OCI-LY3 (cell line): Measurements from ENCODE around the gene ATP5ME.

ENCODE experiments used
- H2AFZ ChIP-seq: fragments of 200-600, 300-600 bp; shearing (Covaris generic); 2 replicates; pipeline ENCODE4 v1.6.0; 2014; ENCODE audit warnings: antibody characterized with exemption, low read depth, low read length
- H3K27ac ChIP-seq: fragments of 200-600, 300-600 bp; sonication (generic); 2 replicates; pipeline ENCODE4 v1.5.1; 2014; ENCODE audit warnings: mild to moderate bottlenecking, low read length, moderate library complexity, mixed read lengths
- H3K27me3 ChIP-seq: fragments of 200-600, 300-600 bp; sonication (generic); 2 replicates; pipeline ENCODE4 v1.6.1; 2014; ENCODE audit warnings: low read depth, low read length, mixed read lengths
- H3K36me3 ChIP-seq: fragments of 200-600, 300-600 bp; sonication (generic); replicated peaks from 2 replicates; pipeline ENCODE3; 2014; ENCODE audit warnings: low read depth, low read length, mixed read lengths
- H3K4me1 ChIP-seq: fragments of 300-600, 200-600 bp; sonication (generic); 2 replicates; pipeline ENCODE4 v1.6.1; 2014; ENCODE audit warnings: low read length, mixed read lengths
- H3K4me2 ChIP-seq: fragments of 200-600, 300-600 bp; sonication (generic); 2 replicates; pipeline ENCODE4 v1.6.1; 2014; ENCODE audit warnings: low read length, mixed read lengths
- H3K4me3 ChIP-seq: fragments of 300-600, 200-600 bp; sonication (generic); 2 replicates; pipeline ENCODE4 v1.5.1; 2014; ENCODE audit warnings: antibody characterized with exemption, mild to moderate bottlenecking, low read length, moderate library complexity
- H3K79me2 ChIP-seq: fragments of 300-600, 200-600 bp; shearing (Covaris generic); 2 replicates; pipeline ENCODE4 v1.6.1; 2014; ENCODE audit warnings: mild to moderate bottlenecking, low read length, mixed read lengths
- H3K9ac ChIP-seq: fragments of 300-600, 200-600 bp; shearing (Covaris generic); 2 replicates; pipeline ENCODE4 v1.6.0; 2014; ENCODE audit warnings: mild to moderate bottlenecking, low read length, moderate library complexity
- H3K9me3 ChIP-seq: fragments of 200-600, 300-600 bp; shearing (Covaris generic); 2 replicates; pipeline ENCODE4 v1.6.1; 2014; ENCODE audit warnings: low read length, mixed read lengths; ENCODE audit not compliant: insufficient read depth
- H4K20me1 ChIP-seq: fragments of 200-600, 300-600 bp; sonication (generic); 2 replicates; pipeline ENCODE4 v1.6.1; 2016; ENCODE audit warnings: low read length, mixed read lengths; ENCODE audit not compliant: insufficient read depth
- EZH2phosphoT487 ChIP-seq: fragments of 200-600 bp; shearing (Covaris generic); IDR thresholded peaks from 2 replicates; pipeline ENCODE4 v1.6.1; 2018; ENCODE audit warnings: antibody characterized with exemption, mixed run types, low read depth
- TF ChIP-seq, protein P1 (sequence below): fragments of 200-600, 300-600 bp; sonication (generic); IDR thresholded peaks from 2 replicates; pipeline ENCODE4 v1.5.1; 2014; ENCODE audit warnings: antibody characterized with exemption, low read length, low read depth

ATP5ME gene

DNA sequence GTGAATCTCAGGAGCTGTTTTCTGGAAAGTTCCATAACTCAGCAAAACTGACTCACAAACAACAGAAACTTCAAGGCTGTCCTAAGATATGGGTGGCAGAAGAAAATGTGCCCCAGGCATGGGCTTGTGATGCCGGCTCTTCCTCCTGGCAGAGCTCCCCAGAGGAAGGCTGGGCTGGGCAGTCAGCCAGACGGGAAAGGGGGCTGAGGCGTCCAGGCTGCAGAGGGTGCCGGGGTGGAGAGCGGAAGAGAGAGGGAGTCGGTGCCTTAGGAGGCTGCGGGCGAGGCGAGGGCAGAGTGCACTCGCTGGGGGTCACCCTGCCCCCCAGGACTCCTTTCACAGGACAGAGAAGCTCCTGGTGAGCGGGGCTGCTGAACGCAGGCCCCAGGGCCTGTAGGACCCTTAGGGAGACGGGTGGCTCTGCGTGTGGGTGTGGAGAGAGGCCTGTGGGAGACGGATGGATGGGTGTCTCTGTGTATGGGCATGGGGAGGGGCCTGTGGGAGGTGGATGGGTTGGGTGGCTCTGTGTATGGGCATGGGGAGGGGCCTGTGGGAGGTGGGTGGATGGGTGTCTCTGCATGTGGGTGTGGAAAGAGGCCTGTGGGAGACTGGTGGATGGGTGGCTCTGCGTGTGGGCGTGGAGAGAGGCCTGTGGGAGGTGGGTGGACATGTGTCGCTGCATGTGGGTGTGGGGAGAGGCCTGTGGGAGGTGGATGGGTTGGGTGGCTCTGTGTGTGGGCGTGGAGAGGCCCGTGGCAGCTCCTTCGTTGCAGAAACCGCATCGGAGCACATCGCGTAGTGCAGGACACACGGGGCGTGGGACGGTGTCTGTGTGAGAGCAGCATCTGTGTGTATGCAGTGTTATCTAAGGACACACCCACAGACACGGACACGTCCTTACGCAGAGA, 47.4 kb upstream of the ATP5ME start:
- TF ChIP-seq, protein P1, sequence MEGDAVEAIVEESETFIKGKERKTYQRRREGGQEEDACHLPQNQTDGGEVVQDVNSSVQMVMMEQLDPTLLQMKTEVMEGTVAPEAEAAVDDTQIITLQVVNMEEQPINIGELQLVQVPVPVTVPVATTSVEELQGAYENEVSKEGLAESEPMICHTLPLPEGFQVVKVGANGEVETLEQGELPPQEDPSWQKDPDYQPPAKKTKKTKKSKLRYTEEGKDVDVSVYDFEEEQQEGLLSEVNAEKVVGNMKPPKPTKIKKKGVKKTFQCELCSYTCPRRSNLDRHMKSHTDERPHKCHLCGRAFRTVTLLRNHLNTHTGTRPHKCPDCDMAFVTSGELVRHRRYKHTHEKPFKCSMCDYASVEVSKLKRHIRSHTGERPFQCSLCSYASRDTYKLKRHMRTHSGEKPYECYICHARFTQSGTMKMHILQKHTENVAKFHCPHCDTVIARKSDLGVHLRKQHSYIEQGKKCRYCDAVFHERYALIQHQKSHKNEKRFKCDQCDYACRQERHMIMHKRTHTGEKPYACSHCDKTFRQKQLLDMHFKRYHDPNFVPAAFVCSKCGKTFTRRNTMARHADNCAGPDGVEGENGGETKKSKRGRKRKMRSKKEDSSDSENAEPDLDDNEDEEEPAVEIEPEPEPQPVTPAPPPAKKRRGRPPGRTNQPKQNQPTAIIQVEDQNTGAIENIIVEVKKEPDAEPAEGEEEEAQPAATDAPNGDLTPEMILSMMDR = no peak
- no peak for TF ChIP-seq EZH2phosphoT487
- peaks cover 32% of the 10 kb centered on the region for H3K36me3 ChIP-seq
- H3K79me2 ChIP-seq = peaks cover 94% of the 10 kb centered on the region
- H4K20me1 ChIP-seq = peaks cover 58% of the 10 kb centered on the region
- H3K27ac ChIP-seq = no peak overlapping the region
- no peaks in the 10 kb centered on the region for H3K9me3 ChIP-seq
- no peak overlapping the region for H3K4me3 ChIP-seq
- no peaks in the 10 kb centered on the region for H3K27me3 ChIP-seq
- H3K9ac ChIP-seq = no peak overlapping the region
- H3K4me1 ChIP-seq = no peaks in the 10 kb centered on the region
- H3K4me2 ChIP-seq = no peak overlapping the region
- no peak overlapping the region for H2AFZ ChIP-seq

DNA sequence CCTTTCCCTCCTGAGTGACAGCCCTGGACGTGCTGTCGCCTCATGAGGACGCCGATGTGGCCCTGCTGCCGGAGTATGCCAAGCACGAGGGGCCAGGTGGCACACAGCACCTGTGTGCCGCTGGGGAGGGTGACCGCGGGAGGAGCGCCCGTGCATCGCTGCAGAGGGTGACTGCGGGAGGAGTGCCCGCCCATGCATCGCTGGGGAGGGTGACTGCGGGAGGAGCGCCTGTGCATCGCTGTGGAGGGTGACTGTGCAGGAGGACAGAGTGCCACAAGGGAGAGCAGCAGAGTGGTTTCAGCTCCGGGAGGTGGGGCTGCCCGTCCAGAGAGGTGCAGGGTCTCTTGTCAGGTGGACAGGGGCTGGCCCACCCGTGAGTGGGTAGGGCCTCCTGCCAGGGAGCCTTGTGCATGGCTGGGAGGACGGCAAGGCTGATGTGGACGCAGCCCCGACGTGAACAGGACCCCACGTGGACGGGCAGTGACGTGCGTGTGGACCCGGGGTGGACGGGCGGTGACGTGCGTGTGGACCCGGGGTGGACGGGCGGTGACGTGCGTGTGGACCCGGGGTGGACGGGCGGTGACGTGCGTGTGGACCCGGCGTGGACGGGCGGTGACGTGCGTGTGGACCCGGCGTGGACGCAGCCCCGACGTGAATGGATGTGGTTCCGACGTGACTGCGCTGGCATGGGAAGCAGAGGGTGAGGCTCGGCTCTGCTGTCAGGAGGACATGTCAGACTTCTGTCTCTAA, 46.2 kb upstream of the ATP5ME start:
- peaks cover 49% of the 10 kb centered on the region for H4K20me1 ChIP-seq
- no peak overlapping the region for H3K4me3 ChIP-seq
- H2AFZ ChIP-seq = no peak overlapping the region
- H3K27ac ChIP-seq = no peak overlapping the region
- no peak overlapping the region for H3K9ac ChIP-seq
- H3K36me3 ChIP-seq = peaks cover 32% of the 10 kb centered on the region
- peaks cover 87% of the 10 kb centered on the region for H3K79me2 ChIP-seq
- no peaks in the 10 kb centered on the region for H3K27me3 ChIP-seq
- no peaks in the 10 kb centered on the region for H3K9me3 ChIP-seq
- TF ChIP-seq, protein P1 = no peak
- no peak for TF ChIP-seq EZH2phosphoT487
- no peaks in the 10 kb centered on the region for H3K4me1 ChIP-seq
- H3K4me2 ChIP-seq = no peak overlapping the region

DNA sequence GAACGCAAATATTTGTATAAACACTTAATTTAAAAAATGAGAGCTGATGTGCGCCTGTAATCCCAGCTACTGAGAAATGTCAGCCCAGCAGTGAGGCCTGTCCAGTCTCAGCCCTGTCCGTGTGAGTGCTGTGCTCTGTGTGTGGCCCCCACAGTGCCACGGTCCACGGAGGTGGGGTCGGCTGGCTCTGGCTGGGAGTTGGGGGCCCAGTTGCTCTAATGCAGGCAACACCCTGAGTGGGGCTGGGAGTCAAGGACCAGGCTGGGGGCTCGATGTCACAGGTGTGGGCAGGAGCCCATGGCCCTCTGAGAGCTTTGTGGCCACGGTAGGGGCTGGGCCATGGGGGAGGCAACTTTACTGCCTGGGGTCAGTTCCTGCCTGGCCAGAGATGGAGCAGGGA, 44.4 kb upstream of the ATP5ME start:
- Histone ChIP-seq H3K9ac (no peak overlapping the region), H3K27me3 (no peaks in the 10 kb centered on the region), H3K4me1 (no peaks in the 10 kb centered on the region), H3K4me3 (no peak overlapping the region), H4K20me1 (peaks cover 53% of the 10 kb centered on the region), H2AFZ (no peak overlapping the region), H3K79me2 (peaks cover 88% of the 10 kb centered on the region), H3K27ac (no peak overlapping the region), H3K36me3 (peaks cover 39% of the 10 kb centered on the region), H3K9me3 (no peaks in the 10 kb centered on the region), H3K4me2 (no peak overlapping the region)
- TF ChIP-seq, protein P1 = no peak
- TF ChIP-seq EZH2phosphoT487 = no peak

DNA sequence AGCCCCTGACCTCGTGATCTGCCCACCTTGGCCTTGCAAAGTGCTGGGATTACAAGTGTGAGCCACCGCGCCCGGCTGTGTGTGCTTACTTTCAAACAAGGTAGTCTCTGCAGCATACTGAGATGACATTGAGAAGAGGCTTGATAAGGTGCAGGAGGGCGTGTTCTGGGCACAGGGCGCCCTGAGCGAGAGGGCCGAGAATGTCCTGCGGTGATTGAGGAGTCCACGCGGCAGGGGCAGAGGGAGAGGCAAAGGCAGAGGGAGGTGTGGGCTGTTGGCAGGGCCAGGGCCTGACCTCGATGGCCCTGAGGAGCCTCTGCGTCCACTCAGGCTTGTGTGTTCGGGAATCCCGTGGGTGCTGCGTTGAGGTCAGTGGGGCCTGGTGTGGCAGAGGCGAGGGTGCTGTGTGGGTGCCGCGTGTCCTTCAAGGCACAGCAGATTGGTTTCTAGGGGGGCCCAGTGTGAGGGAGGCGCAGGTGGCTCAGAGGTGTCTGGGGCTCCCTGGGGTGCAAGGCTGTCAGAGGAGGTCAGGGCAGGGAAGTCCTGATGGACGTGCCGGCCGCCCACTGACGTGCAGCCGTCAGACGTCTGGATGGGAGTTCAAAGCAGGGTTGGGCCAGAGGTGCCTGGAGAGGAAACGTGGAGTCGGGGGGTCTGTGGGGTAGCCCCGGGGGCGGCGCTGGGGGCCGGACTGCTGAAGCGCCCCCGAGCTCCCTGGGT, 43.7 kb upstream of the ATP5ME start:
- no peak overlapping the region for H3K27ac ChIP-seq
- H3K9me3 ChIP-seq = no peaks in the 10 kb centered on the region
- H3K4me1 ChIP-seq = no peaks in the 10 kb centered on the region
- TF ChIP-seq, protein P1 = no peak
- TF ChIP-seq EZH2phosphoT487 = no peak
- no peaks in the 10 kb centered on the region for H3K27me3 ChIP-seq
- peaks cover 60% of the 10 kb centered on the region for H4K20me1 ChIP-seq
- no peak overlapping the region for H2AFZ ChIP-seq
- peaks cover 35% of the 10 kb centered on the region for H3K36me3 ChIP-seq
- H3K79me2 ChIP-seq = peaks cover 88% of the 10 kb centered on the region
- H3K9ac ChIP-seq = no peak overlapping the region
- H3K4me3 ChIP-seq = no peak overlapping the region
- no peak overlapping the region for H3K4me2 ChIP-seq
